ENCODE measurements around the gene LZTR1.

GRCh38 chr22:20992056-20992442 is 10.0 kb downstream of the LZTR1 start:
- TF ChIP-seq POLR2A (IDR thresholded peaks at IDR 0.05), result no peak
- TF ChIP-seq, protein P1, sequence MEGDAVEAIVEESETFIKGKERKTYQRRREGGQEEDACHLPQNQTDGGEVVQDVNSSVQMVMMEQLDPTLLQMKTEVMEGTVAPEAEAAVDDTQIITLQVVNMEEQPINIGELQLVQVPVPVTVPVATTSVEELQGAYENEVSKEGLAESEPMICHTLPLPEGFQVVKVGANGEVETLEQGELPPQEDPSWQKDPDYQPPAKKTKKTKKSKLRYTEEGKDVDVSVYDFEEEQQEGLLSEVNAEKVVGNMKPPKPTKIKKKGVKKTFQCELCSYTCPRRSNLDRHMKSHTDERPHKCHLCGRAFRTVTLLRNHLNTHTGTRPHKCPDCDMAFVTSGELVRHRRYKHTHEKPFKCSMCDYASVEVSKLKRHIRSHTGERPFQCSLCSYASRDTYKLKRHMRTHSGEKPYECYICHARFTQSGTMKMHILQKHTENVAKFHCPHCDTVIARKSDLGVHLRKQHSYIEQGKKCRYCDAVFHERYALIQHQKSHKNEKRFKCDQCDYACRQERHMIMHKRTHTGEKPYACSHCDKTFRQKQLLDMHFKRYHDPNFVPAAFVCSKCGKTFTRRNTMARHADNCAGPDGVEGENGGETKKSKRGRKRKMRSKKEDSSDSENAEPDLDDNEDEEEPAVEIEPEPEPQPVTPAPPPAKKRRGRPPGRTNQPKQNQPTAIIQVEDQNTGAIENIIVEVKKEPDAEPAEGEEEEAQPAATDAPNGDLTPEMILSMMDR (IDR thresholded peaks at IDR 0.05), result no peak
